Mucosa of stomach (tissue), 1 donor: ENCODE data around the gene OPCML.

Source experiments
- H3K27me3 ChIP-seq: one replicate; pipeline ENCODE4 v1.7.0; 2013; ENCODE audit warnings: mild to moderate bottlenecking, low read length; ENCODE audit not compliant: control insufficient read depth, insufficient read depth
- H3K36me3 ChIP-seq: one replicate; pipeline ENCODE4 v1.7.0; 2013; ENCODE audit warnings: low read length; ENCODE audit not compliant: control insufficient read depth, insufficient read depth
- H3K4me1 ChIP-seq: one replicate; pipeline ENCODE4 v1.7.0; 2013; ENCODE audit warnings: mild to moderate bottlenecking, low read length; ENCODE audit not compliant: control insufficient read depth, insufficient read depth
- H3K4me3 ChIP-seq: one replicate; pipeline ENCODE4 v1.7.0; 2013; ENCODE audit warnings: low read length
- H3K9ac ChIP-seq: one replicate; pipeline ENCODE4 v1.7.0; 2013; ENCODE audit warnings: mild to moderate bottlenecking, low read length, moderate library complexity
- H3K9me3 ChIP-seq: one replicate; pipeline ENCODE4 v1.7.0; 2013; ENCODE audit warnings: mild to moderate bottlenecking, low read length, moderate library complexity; ENCODE audit not compliant: control insufficient read depth
- donor health status: Pancreatic carcinoma.

Gene OPCML

GRCh38 chr11:132904607-132905006, 627.7 kb downstream of the OPCML start:
- no peak overlapping the region for H3K9ac ChIP-seq
- H3K4me3 ChIP-seq = no peak overlapping the region
- H3K9me3 ChIP-seq = no peaks in the 10 kb centered on the region
- no peaks in the 10 kb centered on the region for H3K27me3 ChIP-seq
- H3K4me1 ChIP-seq = no peaks in the 10 kb centered on the region
- H3K36me3 ChIP-seq = no peaks in the 10 kb centered on the region

- Histone ChIP-seq H3K4me1 (no peaks in the 10 kb centered on the region), H3K9ac (no peak overlapping the region), H3K27me3 (no peaks in the 10 kb centered on the region), H3K4me3 (no peak overlapping the region), H3K36me3 (no peaks in the 10 kb centered on the region), H3K9me3 (no peaks in the 10 kb centered on the region)
Measured at GRCh38 chr11:132904091-132904490, 628.2 kb downstream of the OPCML start.

- Histone ChIP-seq H3K36me3 (no peaks in the 10 kb centered on the region), H3K4me3 (no peak overlapping the region), H3K27me3 (no peaks in the 10 kb centered on the region), H3K9ac (no peak overlapping the region), H3K4me1 (no peaks in the 10 kb centered on the region), H3K9me3 (no peaks in the 10 kb centered on the region)
Measured at GRCh38 chr11:132901638-132902471, 630.4 kb downstream of the OPCML start.

- no peaks in the 10 kb centered on the region for H3K9me3 ChIP-seq
- H3K9ac ChIP-seq = no peak overlapping the region
- H3K4me1 ChIP-seq = no peaks in the 10 kb centered on the region
- no peaks in the 10 kb centered on the region for H3K36me3 ChIP-seq
- H3K4me3 ChIP-seq = no peak overlapping the region
- no peaks in the 10 kb centered on the region for H3K27me3 ChIP-seq
Measured at GRCh38 chr11:132898676-132899075, 633.6 kb downstream of the OPCML start.

- no peaks in the 10 kb centered on the region for H3K4me1 ChIP-seq
- no peaks in the 10 kb centered on the region for H3K36me3 ChIP-seq
- no peak overlapping the region for H3K4me3 ChIP-seq
- H3K9me3 ChIP-seq = no peaks in the 10 kb centered on the region
- H3K27me3 ChIP-seq = no peaks in the 10 kb centered on the region
- H3K9ac ChIP-seq = no peak overlapping the region
Measured at GRCh38 chr11:132898021-132898420, 634.3 kb downstream of the OPCML start.

- no peaks in the 10 kb centered on the region for H3K9me3 ChIP-seq
- H3K4me3 ChIP-seq = no peak overlapping the region
- no peaks in the 10 kb centered on the region for H3K27me3 ChIP-seq
- no peaks in the 10 kb centered on the region for H3K4me1 ChIP-seq
- H3K36me3 ChIP-seq = no peaks in the 10 kb centered on the region
- no peak overlapping the region for H3K9ac ChIP-seq
Measured at GRCh38 chr11:132895340-132895739, 637.0 kb downstream of the OPCML start.

GRCh38 chr11:132894606-132895005, 637.7 kb downstream of the OPCML start:
- H3K4me3 ChIP-seq = no peak overlapping the region
- no peak overlapping the region for H3K9ac ChIP-seq
- no peaks in the 10 kb centered on the region for H3K36me3 ChIP-seq
- H3K4me1 ChIP-seq = no peaks in the 10 kb centered on the region
- no peaks in the 10 kb centered on the region for H3K27me3 ChIP-seq
- H3K9me3 ChIP-seq = no peaks in the 10 kb centered on the region

GRCh38 chr11:132892876-132893275, 639.4 kb downstream of the OPCML start:
- Histone ChIP-seq H3K9ac (no peak overlapping the region), H3K4me3 (no peak overlapping the region), H3K27me3 (no peaks in the 10 kb centered on the region), H3K4me1 (no peaks in the 10 kb centered on the region), H3K36me3 (no peaks in the 10 kb centered on the region), H3K9me3 (no peaks in the 10 kb centered on the region)

GRCh38 chr11:132888226-132888625, 644.1 kb downstream of the OPCML start:
- Histone ChIP-seq H3K9me3 (no peaks in the 10 kb centered on the region), H3K36me3 (no peaks in the 10 kb centered on the region), H3K4me3 (no peak overlapping the region), H3K27me3 (no peaks in the 10 kb centered on the region), H3K4me1 (no peaks in the 10 kb centered on the region), H3K9ac (no peak overlapping the region)

GRCh38 chr11:132886335-132886734, 646.0 kb downstream of the OPCML start:
- no peak overlapping the region for H3K4me3 ChIP-seq
- H3K4me1 ChIP-seq = no peaks in the 10 kb centered on the region
- H3K36me3 ChIP-seq = no peaks in the 10 kb centered on the region
- no peaks in the 10 kb centered on the region for H3K27me3 ChIP-seq
- H3K9ac ChIP-seq = no peak overlapping the region
- H3K9me3 ChIP-seq = no peaks in the 10 kb centered on the region

- H3K4me1 ChIP-seq = no peaks in the 10 kb centered on the region
- H3K36me3 ChIP-seq = no peaks in the 10 kb centered on the region
- no peaks in the 10 kb centered on the region for H3K9me3 ChIP-seq
- H3K27me3 ChIP-seq = no peaks in the 10 kb centered on the region
- H3K9ac ChIP-seq = no peak overlapping the region
- no peak overlapping the region for H3K4me3 ChIP-seq
Measured at GRCh38 chr11:132883241-132883640, 649.1 kb downstream of the OPCML start.

GRCh38 chr11:132881622-132882021, 650.7 kb downstream of the OPCML start:
- Histone ChIP-seq H3K4me3 (no peak overlapping the region), H3K9me3 (no peaks in the 10 kb centered on the region), H3K4me1 (no peaks in the 10 kb centered on the region), H3K36me3 (no peaks in the 10 kb centered on the region), H3K27me3 (no peaks in the 10 kb centered on the region), H3K9ac (no peak overlapping the region)

- no peaks in the 10 kb centered on the region for H3K4me1 ChIP-seq
- no peaks in the 10 kb centered on the region for H3K27me3 ChIP-seq
- no peak overlapping the region for H3K4me3 ChIP-seq
- H3K9ac ChIP-seq = no peak overlapping the region
- no peaks in the 10 kb centered on the region for H3K36me3 ChIP-seq
- H3K9me3 ChIP-seq = no peaks in the 10 kb centered on the region
Measured at GRCh38 chr11:132878111-132878510, 654.2 kb downstream of the OPCML start.
